Upper lobe of left lung (tissue), 4 donors: Measurements from ENCODE around the gene NUP155.

ENCODE experiments used
- EP300 ChIP-seq, 4 donors: sonication (generic); formaldehyde crosslinking; IDR thresholded peaks; one replicate each; pipeline ENCODE4 v1.5.1; 2017; ENCODE audit warnings: antibody characterized with exemption in 4 of 4, control low read depth in 2 of 4
- POLR2A ChIP-seq, 4 donors: fragments of 450-650 bp; IDR thresholded peaks; one replicate each; pipeline ENCODE4 v1.5.1; 2016 to 2017; ENCODE audit warnings: antibody characterized with exemption in 4 of 4, mild to moderate bottlenecking in 2 of 4
- POLR2AphosphoS5 ChIP-seq, 2 donors: sonication (generic); formaldehyde crosslinking; IDR thresholded peaks; one replicate each; pipeline ENCODE4 v1.5.1; 2017; ENCODE audit warnings: antibody characterized with exemption in 2 of 2
- TF ChIP-seq, protein P1 (sequence below), 6 experiments: fragments of 450-650 bp in 4 of 6; fragments of 200-600 bp in 2 of 6; sonication (generic) in 2 of 6; IDR thresholded peaks; one replicate each; pipeline ENCODE4 v1.5.1; 2016 to 2019; ENCODE audit warnings: antibody characterized with exemption in 6 of 6

DNA sequence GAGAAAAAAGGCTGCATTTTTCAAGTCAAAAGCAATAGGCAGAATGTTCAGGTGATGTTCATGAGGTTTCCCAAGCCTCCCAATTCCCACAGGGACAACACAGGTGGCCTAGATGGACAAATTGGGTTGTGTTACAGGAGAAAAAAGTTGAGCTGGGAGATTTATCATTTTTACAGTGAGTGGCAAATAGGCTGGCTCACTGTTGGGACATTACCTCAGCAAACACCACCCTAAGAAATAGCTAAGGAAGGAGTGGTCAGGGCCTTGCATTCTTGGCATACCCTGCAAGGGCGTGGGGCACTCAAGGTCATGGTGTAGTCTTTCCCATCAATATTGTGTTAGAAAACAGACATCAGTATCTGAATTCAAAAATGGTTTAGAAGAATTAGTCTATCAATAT, 98.4 kb downstream of the NUP155 start:
- TF ChIP-seq, protein P1, sequence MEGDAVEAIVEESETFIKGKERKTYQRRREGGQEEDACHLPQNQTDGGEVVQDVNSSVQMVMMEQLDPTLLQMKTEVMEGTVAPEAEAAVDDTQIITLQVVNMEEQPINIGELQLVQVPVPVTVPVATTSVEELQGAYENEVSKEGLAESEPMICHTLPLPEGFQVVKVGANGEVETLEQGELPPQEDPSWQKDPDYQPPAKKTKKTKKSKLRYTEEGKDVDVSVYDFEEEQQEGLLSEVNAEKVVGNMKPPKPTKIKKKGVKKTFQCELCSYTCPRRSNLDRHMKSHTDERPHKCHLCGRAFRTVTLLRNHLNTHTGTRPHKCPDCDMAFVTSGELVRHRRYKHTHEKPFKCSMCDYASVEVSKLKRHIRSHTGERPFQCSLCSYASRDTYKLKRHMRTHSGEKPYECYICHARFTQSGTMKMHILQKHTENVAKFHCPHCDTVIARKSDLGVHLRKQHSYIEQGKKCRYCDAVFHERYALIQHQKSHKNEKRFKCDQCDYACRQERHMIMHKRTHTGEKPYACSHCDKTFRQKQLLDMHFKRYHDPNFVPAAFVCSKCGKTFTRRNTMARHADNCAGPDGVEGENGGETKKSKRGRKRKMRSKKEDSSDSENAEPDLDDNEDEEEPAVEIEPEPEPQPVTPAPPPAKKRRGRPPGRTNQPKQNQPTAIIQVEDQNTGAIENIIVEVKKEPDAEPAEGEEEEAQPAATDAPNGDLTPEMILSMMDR (IDR thresholded peaks at IDR 0.05), result no peak
- TF ChIP-seq POLR2A (IDR thresholded peaks at IDR 0.05), result no peak
- TF ChIP-seq POLR2AphosphoS5 (IDR thresholded peaks at IDR 0.05), result no peak
- TF ChIP-seq EP300 (IDR thresholded peaks at IDR 0.05), result peak in 1 of 4 donors; percentile 67
